H4 (cell line): ENCODE results near the gene ASGR1. TPM values are rescaled to one million over a fixed set of nuclear protein-coding genes. Genes with fewer than 3 reads are reported as not detected.
"Not testable (repeated sequence)": the region's sequence is repeated elsewhere in the genome, so short reads cannot be mapped to it uniquely, and the experiment has no call there.

Source experiments
- DNase-seq: peaks from one replicate; pipeline ENCODE4 v3.0.0-alpha.2; 2015; ENCODE audit warnings: low spot score
- total RNA-seq: library from RNA; depleted of rRNA; stranded (reverse); fragments of >200 nt; shearing (Covaris generic); gene quantifications from 2 replicates; pipeline ENCODE4 v1.2.3, GENCODE V29; 2014

ASGR1 gene
- total RNA-seq, 1 experiment from 2014 or later: 1.4 TPM

GRCh38 chr17:7166873-7167272 lies 12.3 kb downstream of the ASGR1 start:
- DNase-seq: no peak

DNA sequence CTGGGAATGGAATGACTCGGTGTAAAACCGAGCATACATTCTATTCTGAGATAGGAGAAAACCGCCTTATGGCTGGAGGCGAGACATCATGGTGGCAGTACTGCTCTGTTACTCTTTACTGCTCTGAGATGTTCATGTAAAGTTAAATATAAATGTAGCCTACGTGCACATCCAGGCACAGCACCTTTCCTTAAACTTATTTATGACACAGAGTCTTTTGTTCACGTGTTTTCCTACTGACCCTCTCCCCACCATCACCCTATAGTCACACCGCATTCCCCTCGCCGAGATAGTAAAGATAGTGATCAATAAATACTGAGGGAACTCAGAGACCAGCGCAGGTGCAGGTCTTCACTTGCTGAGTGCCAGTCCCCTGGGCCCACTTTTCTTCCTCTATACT lies 19.6 kb downstream of the ASGR1 start:
- not testable (repeated sequence) for DNase-seq

GRCh38 chr17:7158424-7158823 lies 20.7 kb downstream of the ASGR1 start:
- not testable (repeated sequence) for DNase-seq

- no peak for DNase-seq
These were observed 22.7 kb downstream of the ASGR1 start for GRCh38 chr17:7156342-7156940.

GRCh38 chr17:7147772-7148171 lies 31.4 kb downstream of the ASGR1 start:
- no peak for DNase-seq

- no peak for DNase-seq
These were observed 33.1 kb downstream of the ASGR1 start for GRCh38 chr17:7146115-7146514.

- no peak for DNase-seq
These were observed 35.0 kb downstream of the ASGR1 start for GRCh38 chr17:7144213-7144612.

DNA sequence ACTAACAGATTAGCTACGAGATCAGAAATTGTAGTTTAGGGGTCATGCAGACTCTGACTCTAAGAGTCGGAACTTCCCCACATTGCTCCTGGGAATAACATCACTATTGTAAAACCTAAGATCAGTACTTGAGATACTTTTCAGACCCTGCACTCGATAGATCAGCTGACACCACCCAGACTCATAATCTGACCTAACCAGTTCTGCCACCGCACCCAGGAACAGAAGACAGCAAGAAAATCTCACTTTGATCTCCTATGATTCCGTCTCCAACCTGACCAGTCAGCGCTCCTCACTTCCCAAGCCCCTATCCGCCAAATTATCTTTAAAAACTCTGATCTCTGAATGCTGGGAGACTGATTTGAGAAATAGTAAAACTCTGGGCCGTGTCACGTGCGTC lies 37.3 kb downstream of the ASGR1 start:
- DNase-seq: no peak

DNA sequence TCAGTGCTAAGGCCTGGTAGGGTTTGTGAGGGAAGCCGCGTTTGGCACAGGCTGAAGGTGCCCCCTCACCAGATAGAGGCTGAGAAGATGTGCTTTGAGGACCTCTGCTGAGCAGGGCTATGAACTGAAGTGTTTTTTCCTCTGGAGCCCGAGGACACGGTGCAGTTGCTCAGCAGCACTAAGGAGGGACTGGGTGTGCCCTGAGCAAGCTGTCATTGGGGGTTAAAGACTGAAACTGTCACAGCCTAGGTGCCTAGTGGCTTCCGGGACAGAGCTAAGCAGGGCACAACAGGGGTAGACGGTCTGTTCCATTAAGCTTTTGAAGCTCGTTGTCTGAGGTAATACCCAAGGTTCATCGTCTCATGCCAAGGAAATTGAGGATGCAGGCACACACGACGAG lies 39.8 kb downstream of the ASGR1 start:
- DNase-seq: no peak

- DNase-seq: no peak
These were observed 40.3 kb downstream of the ASGR1 start for GRCh38 chr17:7138800-7139381.

GRCh38 chr17:7137171-7137943 lies 41.8 kb downstream of the ASGR1 start:
- no peak for DNase-seq

- peak; percentile 30 for DNase-seq
These were observed 42.8 kb downstream of the ASGR1 start for GRCh38 chr17:7136266-7136877.

DNA sequence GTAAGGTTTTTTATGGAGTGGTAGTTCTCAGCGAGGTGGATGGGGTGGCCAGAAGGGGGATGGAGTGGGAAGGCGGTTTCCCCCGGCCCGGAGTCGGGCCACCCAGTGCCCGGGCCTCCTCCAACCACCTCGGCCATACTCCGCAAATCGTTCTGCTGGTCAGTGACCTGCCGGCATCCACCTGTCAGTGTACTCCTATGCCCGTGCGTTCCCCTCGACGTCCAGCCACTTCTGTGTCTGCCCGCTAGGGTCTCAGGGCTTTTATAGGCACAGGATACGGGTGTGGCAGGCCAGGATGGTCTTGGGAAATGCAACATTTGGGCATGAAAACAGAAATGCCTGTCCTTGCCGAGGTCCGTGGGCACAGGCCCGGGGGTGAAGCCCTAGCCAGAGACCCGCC lies 45.3 kb downstream of the ASGR1 start:
- DNase-seq: no peak

DNA sequence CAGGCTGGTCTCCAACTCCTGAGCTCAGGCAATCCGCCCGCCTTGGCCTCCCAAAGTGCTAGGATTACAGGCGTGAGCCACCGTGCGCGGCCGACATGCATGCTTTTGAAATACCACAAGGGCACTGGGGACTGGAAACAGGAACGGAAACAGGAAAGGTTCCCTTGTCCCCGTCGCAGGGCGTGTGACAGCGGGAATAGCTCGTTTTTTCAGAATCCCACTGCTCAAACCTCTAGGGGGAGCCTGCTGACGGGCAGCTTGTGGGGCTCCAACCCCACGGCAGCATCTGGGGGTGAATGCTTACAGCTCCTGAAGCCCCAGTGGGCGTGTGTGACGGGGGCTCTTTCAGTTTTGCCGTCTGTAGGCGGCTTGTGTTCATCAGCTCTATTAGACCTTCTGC lies 45.7 kb downstream of the ASGR1 start:
- DNase-seq: no peak

- DNase-seq: no peak
These were observed 46.6 kb downstream of the ASGR1 start for GRCh38 chr17:7132511-7133094.

DNA sequence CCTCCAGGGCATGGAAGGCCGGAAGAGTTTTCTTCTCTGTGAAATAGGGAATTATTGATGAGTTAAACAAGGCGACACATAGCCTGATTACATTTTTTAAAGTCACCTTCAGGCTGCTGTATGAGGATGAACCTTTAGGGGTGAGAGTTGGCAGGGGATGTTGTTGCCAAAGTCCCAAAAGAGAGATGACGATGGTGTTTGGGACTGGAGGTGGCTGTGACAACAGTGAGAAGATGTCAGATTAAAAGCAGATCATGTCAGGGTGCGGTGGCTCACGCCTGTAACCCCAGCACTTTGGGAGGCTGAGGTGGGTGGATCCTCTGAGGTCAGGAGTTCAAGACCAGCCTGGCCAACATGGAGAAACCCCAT lies 47.8 kb downstream of the ASGR1 start:
- DNase-seq: no peak

GRCh38 chr17:7130621-7131422 lies 48.3 kb downstream of the ASGR1 start:
- DNase-seq: no peak

DNA sequence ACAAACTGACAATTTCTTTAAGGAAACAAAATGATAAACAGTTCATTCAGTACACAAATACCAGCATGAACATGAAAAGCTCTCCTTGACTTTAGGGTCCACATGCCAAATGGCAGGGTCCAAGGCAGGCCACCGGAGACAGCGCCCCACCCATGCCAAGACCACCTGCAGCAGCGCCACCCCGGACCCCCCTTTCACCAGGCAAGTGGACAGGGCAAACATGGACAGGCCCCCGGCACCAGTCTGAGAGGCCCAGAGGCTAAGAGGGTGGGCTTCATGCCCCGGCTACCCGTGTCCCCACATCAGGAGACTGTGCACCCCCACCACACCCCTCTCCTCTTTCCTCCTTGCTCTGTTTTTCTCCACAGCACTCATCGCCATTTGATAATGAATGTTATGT lies 49.9 kb downstream of the ASGR1 start:
- no peak for DNase-seq

DNA sequence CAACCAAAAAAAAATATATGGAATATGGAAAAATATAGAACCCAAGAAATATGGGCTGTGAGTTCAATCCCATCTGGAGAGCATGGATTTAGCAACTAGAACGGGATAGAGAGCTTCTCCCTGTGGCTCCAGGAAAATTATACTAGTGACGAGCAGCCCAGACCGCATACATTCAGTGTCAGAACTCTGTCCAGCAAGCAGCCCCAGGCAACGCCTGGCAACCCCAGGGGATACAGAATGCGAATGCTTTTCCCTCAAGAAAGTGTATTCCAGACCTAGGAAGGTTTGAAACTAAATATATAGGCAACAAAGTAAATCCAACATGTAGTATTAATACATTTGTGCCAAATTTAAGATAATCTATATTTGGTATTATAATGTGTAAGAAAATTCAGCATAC lies 51.0 kb downstream of the ASGR1 start:
- DNase-seq: no peak

DNA sequence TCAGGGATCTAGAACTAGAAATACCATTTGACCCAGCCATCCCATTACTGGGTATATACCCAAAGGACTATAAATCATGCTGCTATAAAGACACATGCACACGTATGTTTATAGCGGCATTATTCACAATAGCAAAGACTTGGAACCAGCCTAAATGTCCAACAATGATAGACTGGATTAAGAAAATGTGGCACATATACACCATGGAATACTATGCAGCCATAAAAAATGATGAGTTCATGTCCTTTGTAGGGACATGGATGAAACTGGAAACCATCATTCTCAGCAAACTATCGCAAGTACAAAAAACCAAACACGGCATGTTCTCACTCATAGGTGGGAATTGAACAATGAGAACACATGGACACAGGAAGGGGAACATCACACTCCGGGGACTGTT lies 51.7 kb downstream of the ASGR1 start:
- not testable (repeated sequence) for DNase-seq

GRCh38 chr17:7126386-7126785 lies 52.8 kb downstream of the ASGR1 start:
- DNase-seq: not testable (repeated sequence)

GRCh38 chr17:7124923-7125322 lies 54.2 kb downstream of the ASGR1 start:
- DNase-seq: no peak
